HepG2 (cell line): Measurements from ENCODE around the gene AGER. TPM values are rescaled to one million over a fixed set of nuclear protein-coding genes. Genes with fewer than 3 reads are reported as not detected.
A peak's percentile ranks its signal among the peaks of the same experiment; 100 is the strongest.

Experiments used
- ARNTL ChIP-seq: sonication (generic); formaldehyde crosslinking; IDR thresholded peaks from 2 replicates; pipeline ENCODE4 v1.4.0; 2020; ENCODE audit warnings: mild to moderate bottlenecking, missing genetic modification reagents
- CBFB ChIP-seq: sonication (generic); formaldehyde crosslinking; IDR thresholded peaks from 2 replicates; pipeline ENCODE4 v1.4.0; 2020; ENCODE audit warnings: missing genetic modification reagents
- CENPBD1 ChIP-seq: sonication (generic); formaldehyde crosslinking; IDR thresholded peaks from 2 replicates; pipeline ENCODE4 v1.8.0; 2022; ENCODE audit warnings: missing genetic modification reagents, low read depth, mild to moderate bottlenecking, borderline replicate concordance
- GABPB1 ChIP-seq: IDR thresholded peaks from 2 replicates; pipeline ENCODE4 v1.6.1; 2016; ENCODE audit warnings: mild to moderate bottlenecking, missing genetic modification reagents, moderate library complexity, missing compliant biosample characterization
- IRX3 ChIP-seq: sonication (generic); formaldehyde crosslinking; IDR thresholded peaks from 2 replicates; pipeline ENCODE4 v1.8.1; 2023; ENCODE audit warnings: mild to moderate bottlenecking, low read depth, missing genetic modification reagents, borderline replicate concordance
- KDM3A ChIP-seq: IDR thresholded peaks from 2 replicates; pipeline ENCODE4 v1.6.1; 2018; ENCODE audit warnings: low read depth, missing compliant biosample characterization
- KMT2A ChIP-seq: sonication (generic); formaldehyde crosslinking; IDR thresholded peaks from 2 replicates; pipeline ENCODE4 v1.4.0; 2020; ENCODE audit warnings: missing genetic modification reagents
- MAX ChIP-seq: IDR thresholded peaks from 2 replicates; pipeline ENCODE4 v1.6.1; 2012; ENCODE audit warnings: inconsistent platforms
- MED13 ChIP-seq: sonication (generic); formaldehyde crosslinking; IDR thresholded peaks from 2 replicates; pipeline ENCODE4 v1.5.0; 2020; ENCODE audit warnings: missing genetic modification reagents
- MLX ChIP-seq: IDR thresholded peaks from 2 replicates; pipeline ENCODE4 v1.6.1; 2016
- NBN ChIP-seq: fragments of 450-650 bp; conservative IDR thresholded peaks from 2 replicates; pipeline ENCODE4 v1.6.1; 2017
- PRDM4 ChIP-seq: sonication (generic); formaldehyde crosslinking; IDR thresholded peaks from 2 replicates; pipeline ENCODE4 v1.9.0; 2021; ENCODE audit warnings: missing genetic modification reagents, borderline replicate concordance
- RNF2 ChIP-seq: fragments of 450-650 bp; conservative IDR thresholded peaks from 2 replicates; pipeline ENCODE4 v1.6.1; 2016; ENCODE audit warnings: low read depth
- SOX13 ChIP-seq, 3 experiments: fragments of 450-650 bp in 1 of 3; sonication (generic) in 1 of 3; formaldehyde crosslinking in 1 of 3; IDR thresholded peaks in 2 of 3; conservative IDR thresholded peaks in 1 of 3; 2 replicates each; pipeline versions ENCODE4 v1.5.0 to v1.6.1; 2016 to 2020; ENCODE audit warnings: antibody characterized with exemption in 1 of 3, mild to moderate bottlenecking in 1 of 3, missing compliant biosample characterization in 1 of 3, missing genetic modification reagents in 1 of 3, moderate library complexity in 1 of 3
- TOE1 ChIP-seq: sonication (generic); formaldehyde crosslinking; IDR thresholded peaks from 2 replicates; pipeline ENCODE4 v1.4.0; 2020; ENCODE audit warnings: mild to moderate bottlenecking, missing genetic modification reagents
- ZIK1 ChIP-seq: sonication (generic); formaldehyde crosslinking; IDR thresholded peaks from 2 replicates; pipeline ENCODE4 v1.5.0; 2020; ENCODE audit warnings: mild to moderate bottlenecking, low read depth, missing genetic modification reagents, borderline replicate concordance
- ZNF34 ChIP-seq: sonication (generic); formaldehyde crosslinking; IDR thresholded peaks from 2 replicates; pipeline ENCODE4 v1.4.0; 2020; ENCODE audit warnings: mild to moderate bottlenecking, missing genetic modification reagents, borderline replicate concordance
- ZNF629 ChIP-seq: sonication (generic); formaldehyde crosslinking; conservative IDR thresholded peaks from 2 replicates; pipeline ENCODE4 v1.5.0; 2020; ENCODE audit warnings: missing genetic modification reagents
- ZNF646 ChIP-seq: sonication (generic); formaldehyde crosslinking; IDR thresholded peaks from 2 replicates; pipeline ENCODE4 v1.9.0; 2021; ENCODE audit warnings: mild to moderate bottlenecking, missing genetic modification reagents
- polyA plus RNA-seq, 8 experiments: library from polyadenylated mRNA; depleted of rRNA in 3 of 8; stranded (reverse) in 7 of 8; unstranded in 1 of 8; fragments of >200 nt; fragmentation: Illumina TruSeq in 4 of 8; extraction: Trizol in 4 of 8; gene quantifications; 2 replicates each; pipeline versions ENCODE4 v1.2.1 to v1.2.3, GENCODE V29; 2011 to 2016; ENCODE audit warnings: low read depth in 4 of 8, missing spikeins in 1 of 8, mixed read lengths in 1 of 8; ENCODE audit not compliant: insufficient read depth in 1 of 8
- total RNA-seq, 5 experiments: library from RNA; depleted of rRNA; stranded (reverse); fragments of >200 nt; fragmentation: Illumina TruSeq; extraction: Trizol; gene quantifications; 2 replicates each; pipeline ENCODE4 v1.2.3, GENCODE V29; 2016; ENCODE audit warnings: low read depth in 1 of 5

Gene AGER
- total and polyA plus RNA-seq, 2 of the 13 experiments (the other 11 are each of a cell fraction or from before 2014, with no cell fraction given) = 1.9 to 5.1 TPM

GRCh38 chr6:32154514-32155161 lies 29.4 kb downstream of the AGER start (continued):
- TF ChIP-seq ZNF646 (CRISPR knock-in tag) (0 out of 2 replicates have a peak, but pooled peaks have one; percentile 6), ARNTL (CRISPR knock-in tag) (no peak), ZNF34 (no peak), KDM3A (CRISPR knock-in tag) (no peak), MLX (peak; percentile 30; the same call in 1 of the 2 replicates), GABPB1 (CRISPR knock-in tag) (no peak; the same call in 1 of the 2 replicates), MAX (peak; percentile 82), ZIK1 (peak; percentile 41; the same call in 1 of the 2 replicates), PRDM4 (CRISPR knock-in tag) (no peak), CBFB (no peak), MED13 (CRISPR knock-in tag) (no peak), TOE1 (CRISPR knock-in tag) (no peak), NBN (no peak), ZNF629 (CRISPR knock-in tag) (no peak), IRX3 (no peak), SOX13 (IDR thresholded peaks at IDR 0.05) (0 out of 2 replicates have a peak, but pooled peaks have one; percentile 14), SOX13 (CRISPR knock-in tag; conservative IDR thresholded peaks at IDR 0.05 in 1 of 2, IDR thresholded peaks at IDR 0.05 in 1 of 2) (no peak; a peak in 1 of 4 replicates), KMT2A (CRISPR knock-in tag) (no peak; the same call in 1 of the 2 replicates), CENPBD1 (CRISPR knock-in tag) (no peak), RNF2 (no peak)
